Adrenal gland (tissue), 12 donors: ENCODE data around the gene ALCAM. TPM values are rescaled to one million over a fixed set of nuclear protein-coding genes. Genes with fewer than 3 reads are reported as not detected.

Experiments
- DNase-seq, 7 donors: peaks; one replicate each; pipeline ENCODE4 v3.0.0-alpha.2; 2019 to 2020
- H3K27ac ChIP-seq, 5 donors: fragments of 200-600 bp; sonication (generic) in 4 of 5; 1 replicate in 3 of 5; 2 replicates in 2 of 5; pipeline versions ENCODE4 v1.5.1 to v1.8.0; 2016 to 2020; ENCODE audit warnings: mild to moderate bottlenecking in 1 of 5
- H3K27me3 ChIP-seq: fragments of 200-600 bp; 2 replicates; pipeline ENCODE4 v1.8.0; 2021
- H3K36me3 ChIP-seq, 2 donors: fragments of 200-600 bp; replicated peaks in 1 of 2; 1 replicate in 1 of 2; 2 replicates in 1 of 2; pipeline versions ENCODE4 v1.5.1 to v1.8.0; 2018 to 2022
- H3K4me1 ChIP-seq, 2 donors: fragments of 200-600 bp; replicated peaks in 1 of 2; 1 replicate in 1 of 2; 2 replicates in 1 of 2; pipeline versions ENCODE4 v1.5.1 to v1.8.0; 2018 to 2021
- H3K4me3 ChIP-seq, 4 donors: fragments of 200-600 bp; sonication (generic) in 3 of 4; one replicate each; pipeline ENCODE4 v1.5.1; 2016 to 2018
- H3K9me3 ChIP-seq, 3 donors: fragments of 200-600 bp; sonication (generic) in 1 of 3; replicated peaks in 1 of 3; 1 replicate in 2 of 3; 2 replicates in 1 of 3; pipeline versions ENCODE4 v1.5.1 to v1.8.0; 2016 to 2021
- CTCF ChIP-seq, 6 experiments: fragments of 450-650 bp in 4 of 6; fragments of 200-600 bp in 2 of 6; sonication (generic) in 1 of 6; IDR thresholded peaks; 1 replicate in 5 of 6; 2 replicates in 1 of 6; pipeline versions ENCODE4 v1.5.1 to v1.8.0; 2016 to 2021; ENCODE audit warnings: antibody characterized with exemption in 6 of 6, mild to moderate bottlenecking in 2 of 6, moderate library complexity in 1 of 6
- POLR2A ChIP-seq, 2 donors: fragments of 450-650 bp; IDR thresholded peaks; one replicate each; pipeline ENCODE4 v1.6.1; 2017; ENCODE audit warnings: antibody characterized with exemption in 2 of 2, mild to moderate bottlenecking in 2 of 2, moderate library complexity in 1 of 2
- WGBS, 4 donors: extraction: QIAGEN DNeasy Blood & Tissue Kit in 2 of 4; methylation state at CpG; one replicate each; pipeline versions ENCODE4 v1.1.5 to v1.1.7; 2013 to 2017; 5-methylcytosine and 5-hydroxymethylcytosine counted together
- intact Hi-C, 2 donors: fragments of 100-400 bp; cut with DNase I; formaldehyde crosslinking; loops; one replicate each; pipeline versions ENCODE4 v1.14.1 to v1.15.0; 2022 to 2023
- polyA plus RNA-seq, 3 donors: library from polyadenylated mRNA; stranded (reverse); fragments of 200-250 nt in 2 of 3; fragments of 350-450 nt in 1 of 3; fragmentation: Illumina TruSeq in 1 of 3; extraction: RNeasy Lipid Tissue Mini Kit (QIAGEN cat#74804) in 1 of 3; gene quantifications; one replicate each; pipeline ENCODE4 v1.2.3, GENCODE V29; 2013 to 2014
- total RNA-seq, 9 donors: library from RNA; depleted of rRNA in 4 of 9; stranded (reverse); fragments of >200 nt in 4 of 9; fragments of 120-200 nt in 1 of 9; fragmentation: NEBNext Ultra II Directional in 1 of 9; extraction: Animal tissue kit (Norgen Biotek cat#: 25700) in 1 of 9; gene quantifications; one replicate each; pipeline versions ENCODE4 v1.1.0 to v1.2.4, GENCODE V29; 2013 to 2023
- donor health status: healthy with polysubstance abuse.
- donor health status: Bipolar disorder and iron deficiency.
- donor health status: DM: yes; HTN: yes; CAD: no.
- donor health status: DM: no; HTN: no; CAD: no.
- donor health status: DM: no; HTN: no; CAD: no.
- donor health status: DM: yes; HTN: yes; CAD: no.

Gene ALCAM
- total and polyA plus RNA-seq, 12 donors, result 9.1 to 64.1 (median 23.9) TPM

- Histone ChIP-seq H3K27ac (no peak overlapping the region), H3K4me3 (no peak overlapping the region), H3K4me1 (no peaks in the 10 kb centered on the region), H3K27me3 (no peaks in the 10 kb centered on the region), H3K9me3 (no peaks in the 10 kb centered on the region), H3K36me3 (no peaks in the 10 kb centered on the region)
- TF ChIP-seq CTCF (IDR thresholded peaks at IDR 0.05), result no peak
- no peak for TF ChIP-seq POLR2A (IDR thresholded peaks at IDR 0.05)
- 92 to 98% (median 95%) methylated on average over 2 of the region's 2 CpGs for WGBS, 4 donors
- DNase-seq, result no peak
- intact Hi-C loops, result no loop called here
These were observed 42.7 kb downstream of the ALCAM start for GRCh38 chr3:105409364-105409763.

GRCh38 chr3:105413343-105413887 lies 46.7 kb downstream of the ALCAM start:
- no peak overlapping the region for H3K4me3 ChIP-seq
- no peak for DNase-seq
- TF ChIP-seq POLR2A (IDR thresholded peaks at IDR 0.05) (no peak), CTCF (IDR thresholded peaks at IDR 0.05) (no peak)

GRCh38 chr3:105414841-105415240 lies 48.1 kb downstream of the ALCAM start:
- 29 to 44% (median 40%) methylated on average over 4 of the region's 4 CpGs for WGBS, 4 donors
- DNase-seq, result no peak

More at GRCh38 chr3:105413343-105413887, 46.7 kb downstream of the ALCAM start:
- H3K9me3 ChIP-seq, result no peaks in the 10 kb centered on the region
- no peaks in the 10 kb centered on the region for H3K27me3 ChIP-seq
- intact Hi-C loops, result no loop called here
- WGBS, 4 donors, result 91 to 97% (median 94%) methylated on average over 1 of the region's 1 CpG
- no peak overlapping the region for H3K27ac ChIP-seq
- H3K4me1 ChIP-seq, result no peaks in the 10 kb centered on the region
- H3K36me3 ChIP-seq, result no peaks in the 10 kb centered on the region

GRCh38 chr3:105415951-105416350 lies 49.2 kb downstream of the ALCAM start:
- intact Hi-C loops, result no loop called here
- no peak for TF ChIP-seq POLR2A (IDR thresholded peaks at IDR 0.05)
- TF ChIP-seq CTCF (IDR thresholded peaks at IDR 0.05), result no peak
- WGBS, 4 donors, result 97 to 100% (median 97%) methylated on average over 1 of the region's 1 CpG
- no peak for DNase-seq
- H3K27me3 ChIP-seq, result no peaks in the 10 kb centered on the region
- H3K27ac ChIP-seq, result no peak overlapping the region
- H3K9me3 ChIP-seq, result no peaks in the 10 kb centered on the region
- no peaks in the 10 kb centered on the region for H3K36me3 ChIP-seq
- no peak overlapping the region for H3K4me3 ChIP-seq
- no peaks in the 10 kb centered on the region for H3K4me1 ChIP-seq

More at GRCh38 chr3:105414841-105415240, 48.1 kb downstream of the ALCAM start:
- H3K4me1 ChIP-seq, result no peaks in the 10 kb centered on the region
- H3K4me3 ChIP-seq, result no peak overlapping the region
- intact Hi-C loops, result no loop called here
- H3K9me3 ChIP-seq, result no peaks in the 10 kb centered on the region
- no peak overlapping the region for H3K27ac ChIP-seq
- no peaks in the 10 kb centered on the region for H3K27me3 ChIP-seq
- TF ChIP-seq CTCF (IDR thresholded peaks at IDR 0.05), result no peak
- no peak for TF ChIP-seq POLR2A (IDR thresholded peaks at IDR 0.05)
- no peaks in the 10 kb centered on the region for H3K36me3 ChIP-seq
